ENCODE measurements around the gene PRMT1. TPM values are rescaled to one million over a fixed set of nuclear protein-coding genes. Genes with fewer than 3 reads are reported as not detected.
"Not testable (repeated sequence)": the region's sequence is repeated elsewhere in the genome, so short reads cannot be mapped to it uniquely, and the experiment has no call there.

The PRMT1 gene
- total and polyA plus RNA-seq, 2 donors (not counting 1 experiment from before 2014, with no cell fraction given): 184 to 298 TPM

GRCh38 chr19:49631610-49632192 is 45.4 kb upstream of the PRMT1 start:
- Histone ChIP-seq H3K4me2 (ENCODE audit: extremely low read depth, insufficient read depth, low read length) (no peak overlapping the region), H3K4me1 (ENCODE audit: control insufficient read depth, extremely low read depth, insufficient read depth, low read length) (no peaks in the 10 kb centered on the region), H3K36me3 (ENCODE audit: control insufficient read depth, insufficient read depth, low read length) (peaks cover 2% of the 10 kb centered on the region), H3K9ac (ENCODE audit: insufficient read depth, low read length) (no peak overlapping the region), H4K20me1 (ENCODE audit: control insufficient read depth, extremely low read depth, insufficient read depth, low read length) (no peaks in the 10 kb centered on the region), H2AFZ (ENCODE audit: low read length) (no peak overlapping the region), H3K79me2 (ENCODE audit: control insufficient read depth, insufficient read depth, low read length) (no peaks in the 10 kb centered on the region), H3K27ac (ENCODE audit: insufficient read depth, low read length) (no peak overlapping the region), H3K4me3 (replicated peaks in 1 of 4; ENCODE audit: control extremely low read depth in 1 of 4, insufficient read depth in 1 of 4, low read depth in 3 of 4, low read length in 4 of 4) (no peak overlapping the region), H3K9me3 (ENCODE audit: control insufficient read depth, insufficient read depth, low read depth, low read length) (no peaks in the 10 kb centered on the region), H3K27me3 (ENCODE audit: control insufficient read depth, insufficient read depth, low read length) (no peaks in the 10 kb centered on the region)
- DNase-seq (ENCODE audit: low read depth in 2 of 2): no peak
- TF ChIP-seq EZH2 (IDR thresholded peaks at IDR 0.05; ENCODE audit: low read length, missing control alignments): no peak
- no peak for TF ChIP-seq CTCF (conservative IDR thresholded peaks at IDR 0.05 in 1 of 2, IDR thresholded peaks at IDR 0.05 in 1 of 2; ENCODE audit: low read depth in 1 of 2, low read length in 2 of 2)

DNA sequence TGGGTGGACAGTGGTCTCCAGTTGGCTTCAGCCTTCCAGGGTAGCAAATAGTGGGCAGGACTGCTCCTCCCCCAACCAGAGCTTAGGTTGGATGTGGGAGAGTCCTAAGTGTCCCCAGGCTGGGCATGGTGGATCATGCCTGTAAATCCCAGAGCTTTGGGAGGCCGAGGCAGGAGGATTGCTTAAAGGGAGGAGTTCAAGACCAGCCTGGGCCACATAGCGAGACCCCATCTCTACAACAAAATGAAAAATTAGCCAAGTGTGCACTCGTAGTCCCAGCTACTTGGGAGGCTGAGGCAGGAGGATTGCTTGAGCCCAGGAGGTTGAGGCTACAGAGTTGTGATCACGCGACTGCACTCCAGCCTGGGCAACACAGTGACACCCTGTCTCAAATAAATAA is 44.5 kb upstream of the PRMT1 start:
- Histone ChIP-seq H2AFZ (ENCODE audit: low read length) (no peak overlapping the region), H3K9ac (ENCODE audit: insufficient read depth, low read length) (no peak overlapping the region), H4K20me1 (ENCODE audit: control insufficient read depth, extremely low read depth, insufficient read depth, low read length) (no peaks in the 10 kb centered on the region), H3K27me3 (ENCODE audit: control insufficient read depth, insufficient read depth, low read length) (no peaks in the 10 kb centered on the region), H3K27ac (ENCODE audit: insufficient read depth, low read length) (no peak overlapping the region), H3K36me3 (ENCODE audit: control insufficient read depth, insufficient read depth, low read length) (peaks cover 2% of the 10 kb centered on the region), H3K9me3 (ENCODE audit: control insufficient read depth, insufficient read depth, low read depth, low read length) (no peaks in the 10 kb centered on the region), H3K79me2 (ENCODE audit: control insufficient read depth, insufficient read depth, low read length) (no peaks in the 10 kb centered on the region), H3K4me3 (replicated peaks in 1 of 4; ENCODE audit: control extremely low read depth in 1 of 4, insufficient read depth in 1 of 4, low read depth in 3 of 4, low read length in 4 of 4) (no peak overlapping the region), H3K4me2 (ENCODE audit: extremely low read depth, insufficient read depth, low read length) (no peak overlapping the region), H3K4me1 (ENCODE audit: control insufficient read depth, extremely low read depth, insufficient read depth, low read length) (no peaks in the 10 kb centered on the region)
- DNase-seq (ENCODE audit: low read depth in 2 of 2): no peak
- TF ChIP-seq CTCF (conservative IDR thresholded peaks at IDR 0.05 in 1 of 2, IDR thresholded peaks at IDR 0.05 in 1 of 2; ENCODE audit: low read depth in 1 of 2, low read length in 2 of 2): no peak
- no peak for TF ChIP-seq EZH2 (IDR thresholded peaks at IDR 0.05; ENCODE audit: low read length, missing control alignments)

DNA sequence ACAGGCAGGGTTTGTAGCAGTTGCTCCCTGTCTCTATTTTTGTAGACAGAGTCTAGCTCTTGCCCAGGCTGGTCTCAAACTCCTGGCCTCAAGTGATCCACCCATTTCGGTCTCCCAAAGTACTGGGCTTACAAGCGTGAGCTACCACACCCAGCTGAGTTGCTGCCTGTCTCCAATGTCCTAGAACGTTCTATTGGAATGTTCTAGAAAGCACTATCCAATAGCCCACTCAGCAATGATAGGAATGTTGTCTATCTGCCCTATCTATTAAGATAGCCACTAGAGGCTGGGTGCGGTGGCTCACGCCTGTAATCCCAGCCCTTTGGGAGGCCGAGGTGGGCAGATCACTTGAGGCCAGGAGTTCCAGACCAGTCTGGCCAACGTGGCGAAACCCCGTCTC is 43.8 kb upstream of the PRMT1 start:
- H3K4me1 ChIP-seq (ENCODE audit: control insufficient read depth, extremely low read depth, insufficient read depth, low read length); H4K20me1 ChIP-seq (ENCODE audit: control insufficient read depth, extremely low read depth, insufficient read depth, low read length); H3K4me2 ChIP-seq (ENCODE audit: extremely low read depth, insufficient read depth, low read length); H2AFZ ChIP-seq (ENCODE audit: low read length); H3K79me2 ChIP-seq (ENCODE audit: control insufficient read depth, insufficient read depth, low read length); H3K36me3 ChIP-seq (ENCODE audit: control insufficient read depth, insufficient read depth, low read length); H3K27me3 ChIP-seq (ENCODE audit: control insufficient read depth, insufficient read depth, low read length); H3K9ac ChIP-seq (ENCODE audit: insufficient read depth, low read length); H3K4me3 ChIP-seq (replicated peaks in 1 of 4; ENCODE audit: control extremely low read depth in 1 of 4, insufficient read depth in 1 of 4, low read depth in 3 of 4, low read length in 4 of 4); H3K27ac ChIP-seq (ENCODE audit: insufficient read depth, low read length); H3K9me3 ChIP-seq (ENCODE audit: control insufficient read depth, insufficient read depth, low read depth, low read length): not testable (repeated sequence)
- DNase-seq (ENCODE audit: low read depth in 2 of 2): peak in 1 of 2 donors; percentile 44

All from fibroblast of lung (primary cell).